Smooth muscle cell of the brain vasculature (primary cell): ENCODE results near the gene UCHL5.
"Not testable (repeated sequence)": the region's sequence is repeated elsewhere in the genome, so short reads cannot be mapped to it uniquely, and the experiment has no call there.

Source experiments
- DNase-seq: peaks from one replicate; pipeline ENCODE4 v3.0.0-alpha.2; 2012; ENCODE audit warnings: low read depth, low spot score

UCHL5 gene

GRCh38 chr1:193013005-193013404, 46.2 kb downstream of the UCHL5 start:
- no peak for DNase-seq

- no peak for DNase-seq
Measured at GRCh38 chr1:193011406-193011805, 47.8 kb downstream of the UCHL5 start.

GRCh38 chr1:193009501-193009900, 49.7 kb downstream of the UCHL5 start:
- DNase-seq, result no peak

- DNase-seq, result no peak
Measured at GRCh38 chr1:193005785-193006184, 53.4 kb downstream of the UCHL5 start.

GRCh38 chr1:192998536-192998935, 60.6 kb downstream of the UCHL5 start:
- DNase-seq, result no peak

GRCh38 chr1:192994141-192994540, 65.0 kb downstream of the UCHL5 start:
- DNase-seq, result no peak

GRCh38 chr1:192993426-192994085, 65.6 kb downstream of the UCHL5 start:
- DNase-seq, result no peak

GRCh38 chr1:192986748-192987334, 72.3 kb downstream of the UCHL5 start:
- not testable (repeated sequence) for DNase-seq

- no peak for DNase-seq
Measured at GRCh38 chr1:192986110-192986747, 72.9 kb downstream of the UCHL5 start.

- DNase-seq, result no peak
Measured at GRCh38 chr1:192984080-192984479, 75.1 kb downstream of the UCHL5 start.

GRCh38 chr1:192983349-192983980, 75.7 kb downstream of the UCHL5 start:
- no peak for DNase-seq

GRCh38 chr1:192980856-192981255, 78.3 kb downstream of the UCHL5 start:
- no peak for DNase-seq

- DNase-seq, result not testable (repeated sequence)
Measured at GRCh38 chr1:192980334-192980733, 78.8 kb downstream of the UCHL5 start.

GRCh38 chr1:192979542-192979941, 79.6 kb downstream of the UCHL5 start:
- DNase-seq, result no peak

- no peak for DNase-seq
Measured at GRCh38 chr1:192978195-192978710, 80.9 kb downstream of the UCHL5 start.

GRCh38 chr1:192977089-192977706, 82.0 kb downstream of the UCHL5 start:
- no peak for DNase-seq

- DNase-seq, result no peak
Measured at GRCh38 chr1:192976576-192976975, 82.6 kb downstream of the UCHL5 start.

GRCh38 chr1:192974701-192975100, 84.5 kb downstream of the UCHL5 start:
- no peak for DNase-seq

GRCh38 chr1:192973988-192974387, 85.2 kb downstream of the UCHL5 start:
- no peak for DNase-seq

- no peak for DNase-seq
Measured at GRCh38 chr1:192973202-192973601, 86.0 kb downstream of the UCHL5 start.

- DNase-seq, result no peak
Measured at GRCh38 chr1:192969091-192969490, 90.1 kb downstream of the UCHL5 start.

- DNase-seq, result no peak
Measured at GRCh38 chr1:192968323-192968722, 90.8 kb downstream of the UCHL5 start.
